Epithelial cell of prostate (primary cell): ENCODE data around the gene PPP1R13B.

Experiments
- DNase-seq: peaks from one replicate; pipeline ENCODE4 v3.0.0-alpha.2; 2011; ENCODE audit warnings: low read depth, low spot score
- H3K27ac ChIP-seq: fragments of 450-650 bp; 2 replicates; pipeline ENCODE4 v1.5.1; 2017; ENCODE audit warnings: mild to moderate bottlenecking

PPP1R13B gene

GRCh38 chr14:103748534-103748857 lies 98.9 kb downstream of the PPP1R13B start:
- no peak overlapping the region for H3K27ac ChIP-seq
- DNase-seq, result no peak

- H3K27ac ChIP-seq, result no peak overlapping the region
- DNase-seq, result no peak
Measured at GRCh38 chr14:103746701-103747100, 100.7 kb downstream of the PPP1R13B start.

- no peak for DNase-seq
- no peak overlapping the region for H3K27ac ChIP-seq
Measured at GRCh38 chr14:103745424-103745823, 102.0 kb downstream of the PPP1R13B start.

- no peak for DNase-seq
- H3K27ac ChIP-seq, result no peak overlapping the region
Measured at GRCh38 chr14:103744621-103745395, 102.6 kb downstream of the PPP1R13B start.

GRCh38 chr14:103743691-103744090 lies 103.7 kb downstream of the PPP1R13B start:
- no peak for DNase-seq
- H3K27ac ChIP-seq, result no peak overlapping the region

GRCh38 chr14:103742499-103743255 lies 104.7 kb downstream of the PPP1R13B start:
- no peak for DNase-seq
- H3K27ac ChIP-seq, result no peak overlapping the region

- no peak overlapping the region for H3K27ac ChIP-seq
- no peak for DNase-seq
Measured at GRCh38 chr14:103741876-103742275, 105.5 kb downstream of the PPP1R13B start.

- DNase-seq, result no peak
- no peak overlapping the region for H3K27ac ChIP-seq
Measured at GRCh38 chr14:103740991-103741689, 106.2 kb downstream of the PPP1R13B start.

- H3K27ac ChIP-seq, result no peak overlapping the region
- no peak for DNase-seq
Measured at GRCh38 chr14:103739793-103740501, 107.4 kb downstream of the PPP1R13B start.

- no peak overlapping the region for H3K27ac ChIP-seq
Measured at GRCh38 chr14:103739466-103739792, 107.9 kb downstream of the PPP1R13B start.

GRCh38 chr14:103738701-103739451 lies 108.5 kb downstream of the PPP1R13B start:
- DNase-seq, result no peak
- no peak overlapping the region for H3K27ac ChIP-seq

More at GRCh38 chr14:103739466-103739792, 107.9 kb downstream of the PPP1R13B start:
- no peak for DNase-seq

- DNase-seq, result no peak
- H3K27ac ChIP-seq, result no peak overlapping the region
Measured at GRCh38 chr14:103738166-103738565, 109.2 kb downstream of the PPP1R13B start.

GRCh38 chr14:103737432-103738045 lies 109.8 kb downstream of the PPP1R13B start:
- H3K27ac ChIP-seq, result no peak overlapping the region
- no peak for DNase-seq

GRCh38 chr14:103736546-103737431 lies 110.6 kb downstream of the PPP1R13B start:
- H3K27ac ChIP-seq, result peak overlapping the region; percentile 32

GRCh38 chr14:103735815-103736545 lies 111.4 kb downstream of the PPP1R13B start:
- H3K27ac ChIP-seq, result peak overlapping the region; percentile 32
- peak; percentile 22 for DNase-seq

More at GRCh38 chr14:103736546-103737431, 110.6 kb downstream of the PPP1R13B start:
- no peak for DNase-seq

- no peak overlapping the region for H3K27ac ChIP-seq
- DNase-seq, result no peak
Measured at GRCh38 chr14:103735439-103735814, 111.9 kb downstream of the PPP1R13B start.

GRCh38 chr14:103735022-103735421 lies 112.4 kb downstream of the PPP1R13B start:
- DNase-seq, result no peak
- H3K27ac ChIP-seq, result no peak overlapping the region
